ENCODE data around the gene RNF7.
"Not testable (repeated sequence)": the region's sequence is repeated elsewhere in the genome, so short reads cannot be mapped to it uniquely, and the experiment has no call there.

RNF7 gene

GRCh38 chr3:141784531-141784930, 46.4 kb downstream of the RNF7 start:
- H3K9me3 Mint-ChIP-seq, result no peaks in the 10 kb centered on the region
- ATAC-seq (no peak), DNase-seq (ENCODE audit: low spot score in 2 of 2) (no peak)
- no peak overlapping the region for H3K4me3 Mint-ChIP-seq
- H3K4me1 Mint-ChIP-seq, result no peaks in the 10 kb centered on the region
- no peak overlapping the region for H3K27ac Mint-ChIP-seq
- no peaks in the 10 kb centered on the region for H3K36me3 Mint-ChIP-seq

DNA sequence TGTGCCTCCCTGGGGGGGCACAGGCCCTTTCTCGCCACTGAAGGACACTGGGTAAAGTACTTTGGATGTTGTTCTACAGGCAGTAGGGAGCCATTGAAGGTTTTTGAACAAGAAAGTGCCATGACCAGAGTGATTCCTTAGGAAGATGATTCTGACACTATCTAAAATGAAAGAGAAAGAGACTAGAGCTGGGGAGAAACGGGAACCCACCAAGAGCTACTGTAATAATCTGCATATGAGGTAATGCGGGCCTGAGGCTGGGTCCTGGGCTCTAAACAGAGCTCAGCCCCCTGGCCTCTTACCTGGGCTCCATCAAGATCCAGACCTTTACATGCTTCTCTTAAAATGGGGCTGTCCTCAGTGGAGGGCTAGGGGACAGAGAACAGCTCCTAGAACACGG, 50.1 kb downstream of the RNF7 start:
- Mint-ChIP-seq H3K36me3 (no peaks in the 10 kb centered on the region), H3K27ac (peak overlapping the region; percentile 59), H3K4me1 (no peaks in the 10 kb centered on the region), H3K9me3 (no peaks in the 10 kb centered on the region), H3K4me3 (no peak overlapping the region)
- DNase-seq (ENCODE audit: low spot score in 2 of 2) (no peak), ATAC-seq (no peak)

- not testable (repeated sequence) for H3K27ac Mint-ChIP-seq; H3K9me3 Mint-ChIP-seq; H3K4me3 Mint-ChIP-seq; ATAC-seq; H3K4me1 Mint-ChIP-seq; H3K36me3 Mint-ChIP-seq; DNase-seq (ENCODE audit: low spot score in 2 of 2)
Measured at GRCh38 chr3:141788750-141789149, 50.7 kb downstream of the RNF7 start.

DNA sequence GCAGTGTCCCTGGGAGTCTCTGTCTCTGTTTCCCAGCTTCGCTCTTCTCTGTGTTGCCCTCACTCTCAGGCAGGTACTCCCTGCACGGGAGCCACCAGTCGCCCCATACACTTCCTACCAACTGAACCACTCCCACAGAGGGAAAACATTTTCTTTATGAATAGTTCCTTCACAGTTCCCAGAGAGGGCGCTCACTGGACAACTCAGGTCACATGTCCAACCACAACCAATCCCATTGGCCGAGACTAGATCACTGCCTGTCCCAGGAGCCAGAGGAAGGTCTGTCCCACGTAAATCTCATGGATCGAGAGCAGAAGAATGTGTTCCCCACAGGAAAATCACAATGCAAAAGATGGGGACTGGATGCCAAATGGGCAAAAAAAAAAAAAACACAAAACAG, 51.2 kb downstream of the RNF7 start:
- no peak for DNase-seq (ENCODE audit: low spot score in 2 of 2)
- H3K9me3 Mint-ChIP-seq, result no peaks in the 10 kb centered on the region
- H3K36me3 Mint-ChIP-seq, result no peaks in the 10 kb centered on the region

GRCh38 chr3:141790171-141790570, 52.1 kb downstream of the RNF7 start:
- no peak overlapping the region for H3K4me3 Mint-ChIP-seq
- DNase-seq (ENCODE audit: low spot score in 2 of 2) (no peak), ATAC-seq (no peak)
- H3K4me1 Mint-ChIP-seq, result peaks cover 13% of the 10 kb centered on the region
- no peak overlapping the region for H3K27ac Mint-ChIP-seq
- H3K9me3 Mint-ChIP-seq, result no peaks in the 10 kb centered on the region
- no peaks in the 10 kb centered on the region for H3K36me3 Mint-ChIP-seq

More for the DNA sequence above, 51.2 kb downstream of the RNF7 start:
- no peak overlapping the region for H3K4me3 Mint-ChIP-seq
- peaks cover 4% of the 10 kb centered on the region for H3K4me1 Mint-ChIP-seq
- ATAC-seq, result peak; percentile 26
- H3K27ac Mint-ChIP-seq, result no peak overlapping the region

DNA sequence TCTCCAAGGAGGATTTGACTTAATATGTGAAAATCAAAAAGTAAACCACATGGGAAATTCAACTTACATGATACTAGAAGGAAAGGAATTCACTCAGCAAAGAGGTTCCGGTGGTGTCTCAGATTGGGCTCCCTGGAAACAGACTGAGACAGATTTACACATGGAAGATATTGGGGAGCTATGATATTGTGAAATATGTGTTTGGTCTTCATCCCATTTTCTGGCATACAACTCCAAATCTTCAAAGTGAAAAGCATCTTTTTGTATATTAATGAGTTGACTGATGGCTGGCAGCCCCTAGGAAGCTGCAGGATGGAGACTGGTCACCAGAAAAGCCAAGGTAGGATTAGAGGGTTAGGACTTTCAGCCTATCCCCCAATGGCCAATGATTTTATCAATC, 54.4 kb downstream of the RNF7 start:
- DNase-seq (ENCODE audit: low spot score in 2 of 2), result no peak
- Mint-ChIP-seq H3K9me3 (no peaks in the 10 kb centered on the region), H3K4me1 (peaks cover 33% of the 10 kb centered on the region), H3K4me3 (no peak overlapping the region), H3K27ac (no peak overlapping the region), H3K36me3 (peaks cover 8% of the 10 kb centered on the region)
- ATAC-seq, result no peak

DNA sequence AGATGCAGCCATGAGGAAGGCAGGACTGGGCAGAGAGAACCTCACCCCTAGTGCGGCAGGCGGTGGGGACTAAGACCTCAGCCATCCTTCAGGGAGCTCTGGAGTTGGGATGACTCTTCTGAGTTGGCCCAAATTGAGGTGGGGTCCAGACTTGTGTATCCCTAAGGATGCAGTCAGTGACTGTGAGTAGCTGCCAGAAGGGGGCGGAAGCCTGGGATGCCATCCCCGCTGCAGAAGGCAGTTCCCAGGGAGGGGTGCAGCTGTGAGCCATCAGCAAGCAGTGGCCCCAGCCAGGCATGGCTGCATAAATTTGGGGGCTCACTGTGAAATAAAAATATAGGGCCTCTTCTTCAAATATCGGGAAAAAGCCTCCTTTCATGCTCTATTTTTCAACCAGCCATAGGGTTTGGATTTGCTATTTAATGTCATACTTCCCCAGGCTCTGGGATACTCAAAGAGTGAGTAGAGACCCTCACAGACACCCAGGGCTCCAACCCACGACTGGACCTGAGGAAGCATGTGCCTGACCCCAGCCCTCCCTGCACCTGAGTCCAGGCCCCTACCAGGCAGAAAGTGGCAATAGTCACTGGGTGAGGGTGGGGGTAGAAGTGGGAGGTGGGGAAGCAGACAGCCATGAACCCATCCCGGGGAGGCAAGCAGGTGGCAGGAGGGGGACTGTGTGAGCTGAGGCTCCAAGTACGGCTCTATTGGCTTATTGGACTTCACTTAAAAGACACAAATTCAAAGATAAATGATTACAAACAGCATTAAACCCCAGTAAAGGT, 55.6 kb downstream of the RNF7 start:
- no peak overlapping the region for H3K4me3 Mint-ChIP-seq
- peaks cover 8% of the 10 kb centered on the region for H3K36me3 Mint-ChIP-seq
- no peak for DNase-seq (ENCODE audit: low spot score in 2 of 2)
- no peaks in the 10 kb centered on the region for H3K9me3 Mint-ChIP-seq
- H3K27ac Mint-ChIP-seq, result peak overlapping the region; percentile 98
- peaks cover 45% of the 10 kb centered on the region for H3K4me1 Mint-ChIP-seq
- no peak for ATAC-seq

DNA sequence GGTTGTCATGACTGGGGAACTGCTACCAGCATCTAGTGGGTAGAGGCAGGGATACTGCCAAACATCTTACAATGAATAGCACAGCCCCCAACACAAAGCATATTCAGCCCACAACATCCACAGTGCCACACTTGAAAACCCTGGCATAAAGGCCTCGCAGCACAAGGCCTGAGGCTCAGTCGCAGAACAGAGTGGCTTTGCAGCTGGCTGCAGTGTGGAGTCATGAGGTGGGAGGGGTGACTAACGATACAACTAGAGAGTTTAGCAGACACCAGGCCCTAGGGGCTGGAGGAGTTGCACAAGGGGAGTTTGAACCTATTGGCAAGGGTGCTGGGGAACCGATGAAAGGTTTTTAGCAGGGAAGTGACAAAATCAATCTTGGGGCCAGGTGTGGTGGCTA, 57.2 kb downstream of the RNF7 start:
- H3K4me3 Mint-ChIP-seq, result peak overlapping the region; percentile 81
- H3K36me3 Mint-ChIP-seq, result peaks cover 8% of the 10 kb centered on the region
- ATAC-seq (no peak), DNase-seq (ENCODE audit: low spot score in 2 of 2) (no peak)
- H3K27ac Mint-ChIP-seq, result peak overlapping the region; percentile 98
- peaks cover 51% of the 10 kb centered on the region for H3K4me1 Mint-ChIP-seq
- H3K9me3 Mint-ChIP-seq, result no peaks in the 10 kb centered on the region

- peak overlapping the region; percentile 98 for H3K27ac Mint-ChIP-seq
- H3K4me3 Mint-ChIP-seq, result peak overlapping the region; percentile 81
- H3K4me1 Mint-ChIP-seq, result peaks cover 51% of the 10 kb centered on the region
- no peaks in the 10 kb centered on the region for H3K9me3 Mint-ChIP-seq
- ATAC-seq (no peak), DNase-seq (ENCODE audit: low spot score in 2 of 2) (no peak)
- peaks cover 8% of the 10 kb centered on the region for H3K36me3 Mint-ChIP-seq
Measured at GRCh38 chr3:141795741-141796080, 57.6 kb downstream of the RNF7 start.

- DNase-seq (ENCODE audit: low spot score in 2 of 2) (peak; percentile 54 to 88), ATAC-seq (peak; percentile 95)
- Mint-ChIP-seq H3K9me3 (no peaks in the 10 kb centered on the region), H3K4me1 (peaks cover 51% of the 10 kb centered on the region), H3K4me3 (peak overlapping the region; percentile 81), H3K27ac (peak overlapping the region; percentile 98), H3K36me3 (peaks cover 8% of the 10 kb centered on the region)
Measured at GRCh38 chr3:141796081-141796888, 58.2 kb downstream of the RNF7 start.
